HL-60 (cell line): ENCODE data around the gene CARS2.

Experiments used
- CTCF ChIP-seq: IDR thresholded peaks from one replicate; pipeline ENCODE4 v1.5.1; 2011; ENCODE audit warnings: low read length, control low read depth, inconsistent platforms; ENCODE audit not compliant: insufficient read depth
- GABPA ChIP-seq: IDR thresholded peaks from 2 replicates; pipeline ENCODE4 v1.6.1; 2012; ENCODE audit warnings: low read depth
- POLR2AphosphoS5 ChIP-seq: IDR thresholded peaks from 2 replicates; pipeline ENCODE4 v1.6.1; 2012; ENCODE audit warnings: low read depth
- REST ChIP-seq: IDR thresholded peaks from 2 replicates; pipeline ENCODE4 v1.6.1; 2012; ENCODE audit warnings: low read depth; ENCODE audit not compliant: insufficient replicate concordance

- no peak for TF ChIP-seq CTCF
- no peak for TF ChIP-seq POLR2AphosphoS5
- TF ChIP-seq GABPA: no peak
- TF ChIP-seq REST: no peak
These were observed 63.5 kb downstream of the CARS2 start for GRCh38 chr13:110642291-110642981.
